ENCODE measurements around the gene CPA1.

The CPA1 gene

GRCh38 chr7:130429019-130429418 lies 48.7 kb downstream of the CPA1 start:
- no peaks in the 10 kb centered on the region for H3K4me1 ChIP-seq (ENCODE audit: low read length)
- H3K9ac ChIP-seq (ENCODE audit: low read length): no peak overlapping the region
- H3K4me3 ChIP-seq (ENCODE audit: low read length): no peak overlapping the region
- H3K79me2 ChIP-seq (ENCODE audit: low read length): no peaks in the 10 kb centered on the region
- H3K9me3 ChIP-seq (ENCODE audit: insufficient read depth, low read length): no peaks in the 10 kb centered on the region
- no peaks in the 10 kb centered on the region for H3K27me3 ChIP-seq (ENCODE audit: low read depth, low read length)
- no peak overlapping the region for H3K4me2 ChIP-seq (ENCODE audit: low read length)
- H2AFZ ChIP-seq (ENCODE audit: low read depth, low read length): no peak overlapping the region
- H4K20me1 ChIP-seq (ENCODE audit: insufficient read depth, low read length): no peaks in the 10 kb centered on the region
- no peak for TF ChIP-seq CTCF (IDR thresholded peaks at IDR 0.05; ENCODE audit: low read depth, low read length)
- TF ChIP-seq EZH2phosphoT487 (IDR thresholded peaks at IDR 0.05; ENCODE audit: low read depth): no peak
- H3K27ac ChIP-seq (ENCODE audit: low read length): no peak overlapping the region
- peaks cover 4% of the 10 kb centered on the region for H3K36me3 ChIP-seq (replicated peaks; ENCODE audit: low read depth, low read length)

GRCh38 chr7:130430115-130430514 lies 49.8 kb downstream of the CPA1 start:
- TF ChIP-seq CTCF (IDR thresholded peaks at IDR 0.05; ENCODE audit: low read depth, low read length) (no peak), EZH2phosphoT487 (IDR thresholded peaks at IDR 0.05; ENCODE audit: low read depth) (no peak)
- H3K9me3 ChIP-seq (ENCODE audit: insufficient read depth, low read length): no peaks in the 10 kb centered on the region
- H3K9ac ChIP-seq (ENCODE audit: low read length): no peak overlapping the region
- H4K20me1 ChIP-seq (ENCODE audit: insufficient read depth, low read length): no peaks in the 10 kb centered on the region
- H3K4me2 ChIP-seq (ENCODE audit: low read length): no peak overlapping the region
- no peaks in the 10 kb centered on the region for H3K79me2 ChIP-seq (ENCODE audit: low read length)
- H2AFZ ChIP-seq (ENCODE audit: low read depth, low read length): no peak overlapping the region
- H3K36me3 ChIP-seq (replicated peaks; ENCODE audit: low read depth, low read length): peaks cover 4% of the 10 kb centered on the region
- no peaks in the 10 kb centered on the region for H3K4me1 ChIP-seq (ENCODE audit: low read length)
- H3K4me3 ChIP-seq (ENCODE audit: low read length): no peak overlapping the region
- no peaks in the 10 kb centered on the region for H3K27me3 ChIP-seq (ENCODE audit: low read depth, low read length)
- H3K27ac ChIP-seq (ENCODE audit: low read length): no peak overlapping the region

- no peaks in the 10 kb centered on the region for H3K4me1 ChIP-seq (ENCODE audit: low read length)
- H2AFZ ChIP-seq (ENCODE audit: low read depth, low read length): no peak overlapping the region
- H3K79me2 ChIP-seq (ENCODE audit: low read length): no peaks in the 10 kb centered on the region
- no peaks in the 10 kb centered on the region for H3K27me3 ChIP-seq (ENCODE audit: low read depth, low read length)
- no peaks in the 10 kb centered on the region for H3K9me3 ChIP-seq (ENCODE audit: insufficient read depth, low read length)
- no peak overlapping the region for H3K4me2 ChIP-seq (ENCODE audit: low read length)
- H3K27ac ChIP-seq (ENCODE audit: low read length): no peak overlapping the region
- no peak overlapping the region for H3K4me3 ChIP-seq (ENCODE audit: low read length)
- no peak for TF ChIP-seq CTCF (IDR thresholded peaks at IDR 0.05; ENCODE audit: low read depth, low read length)
- no peak for TF ChIP-seq EZH2phosphoT487 (IDR thresholded peaks at IDR 0.05; ENCODE audit: low read depth)
- no peak overlapping the region for H3K9ac ChIP-seq (ENCODE audit: low read length)
- H3K36me3 ChIP-seq (replicated peaks; ENCODE audit: low read depth, low read length): peaks cover 4% of the 10 kb centered on the region
- H4K20me1 ChIP-seq (ENCODE audit: insufficient read depth, low read length): no peaks in the 10 kb centered on the region
These were observed 50.8 kb downstream of the CPA1 start for GRCh38 chr7:130430841-130431666.

- no peak for TF ChIP-seq EZH2phosphoT487 (IDR thresholded peaks at IDR 0.05; ENCODE audit: low read depth)
- no peak for TF ChIP-seq CTCF (IDR thresholded peaks at IDR 0.05; ENCODE audit: low read depth, low read length)
- Histone ChIP-seq H3K4me3 (ENCODE audit: low read length) (no peak overlapping the region), H3K79me2 (ENCODE audit: low read length) (no peaks in the 10 kb centered on the region), H3K9ac (ENCODE audit: low read length) (no peak overlapping the region), H3K36me3 (replicated peaks; ENCODE audit: low read depth, low read length) (no peaks in the 10 kb centered on the region), H2AFZ (ENCODE audit: low read depth, low read length) (no peak overlapping the region), H3K4me1 (ENCODE audit: low read length) (no peaks in the 10 kb centered on the region), H4K20me1 (ENCODE audit: insufficient read depth, low read length) (no peaks in the 10 kb centered on the region), H3K27ac (ENCODE audit: low read length) (no peak overlapping the region), H3K27me3 (ENCODE audit: low read depth, low read length) (no peaks in the 10 kb centered on the region), H3K4me2 (ENCODE audit: low read length) (no peak overlapping the region), H3K9me3 (ENCODE audit: insufficient read depth, low read length) (no peaks in the 10 kb centered on the region)
These were observed 52.6 kb downstream of the CPA1 start for GRCh38 chr7:130432886-130433285.

Data from OCI-LY3 (cell line).